CD4-positive, alpha-beta memory T cell (primary cell): ENCODE measurements around the gene ZNF394. TPM values are rescaled to one million over a fixed set of nuclear protein-coding genes. Genes with fewer than 3 reads are reported as not detected.

Source experiments
- CTCF ChIA-PET: fragments of 350-600 bp; sonication (Branson Sonifier 250); formaldehyde crosslinking; loops from one replicate; lab custom pipeline; 2021; ENCODE audit warnings: inconsistent platforms; ENCODE audit not compliant: partially characterized antibody; lab: Charles Lee
- POLR2A ChIA-PET: fragments of 350-600 bp; sonication (Branson Sonifier 250); formaldehyde crosslinking; loops from one replicate; lab custom pipeline; 2021; ENCODE audit not compliant: partially characterized antibody; lab: Charles Lee
- DNase-seq, 5 donors: peaks; one replicate each; pipeline versions ENCODE4 v3.0.0 to v3.0.0-alpha.2; 2020 to 2022; ENCODE audit warnings: mixed read lengths in 1 of 5
- H3K27ac ChIP-seq: one replicate; pipeline ENCODE4 v1.7.0; 2013; ENCODE audit warnings: low read depth, low read length
- H3K27me3 ChIP-seq: 2 replicates; pipeline ENCODE4 v1.7.0; 2013; ENCODE audit warnings: mild to moderate bottlenecking, low read length, moderate library complexity; ENCODE audit not compliant: insufficient read depth
- H3K36me3 ChIP-seq: 2 replicates; pipeline ENCODE4 v1.7.0; 2013; ENCODE audit warnings: mild to moderate bottlenecking, low read length, moderate library complexity; ENCODE audit not compliant: insufficient read depth
- H3K4me1 ChIP-seq: 2 replicates; pipeline ENCODE4 v1.7.0; 2013; ENCODE audit warnings: mild to moderate bottlenecking, low read length, moderate library complexity; ENCODE audit not compliant: insufficient read depth
- H3K4me3 ChIP-seq, 2 donors: one replicate each; pipeline ENCODE4 v1.7.0; 2013; ENCODE audit warnings: low read length in 2 of 2, mild to moderate bottlenecking in 1 of 2
- H3K9me3 ChIP-seq, 2 donors: one replicate each; pipeline ENCODE4 v1.7.0; 2013; ENCODE audit warnings: low read length in 2 of 2, control low read depth in 1 of 2; ENCODE audit not compliant: control insufficient read depth in 1 of 2
- H3K27ac Mint-ChIP-seq, 7 donors: one replicate each; pipeline ENCODE4 v1.8.0; 2020 to 2021; ENCODE audit warnings: mixed read lengths in 7 of 7, mild to moderate bottlenecking in 6 of 7, inconsistent platforms in 3 of 7, moderate library complexity in 3 of 7
- H3K27me3 Mint-ChIP-seq, 2 donors: one replicate each; pipeline ENCODE4 v1.8.0; 2020 to 2021; ENCODE audit warnings: mixed read lengths in 2 of 2
- H3K36me3 Mint-ChIP-seq, 2 donors: one replicate each; pipeline ENCODE4 v1.8.0; 2020 to 2021; ENCODE audit warnings: mixed read lengths in 2 of 2, inconsistent platforms in 1 of 2, mild to moderate bottlenecking in 1 of 2
- H3K4me1 Mint-ChIP-seq, 4 donors: one replicate each; pipeline ENCODE4 v1.8.0; 2020 to 2021; ENCODE audit warnings: mixed read lengths in 4 of 4, mild to moderate bottlenecking in 1 of 4
- H3K4me3 Mint-ChIP-seq, 8 donors: one replicate each; pipeline ENCODE4 v1.8.0; 2020 to 2021; ENCODE audit warnings: mixed read lengths in 8 of 8, mild to moderate bottlenecking in 7 of 8, moderate library complexity in 6 of 8, inconsistent platforms in 3 of 8
- H3K9me3 Mint-ChIP-seq, 8 donors: one replicate each; pipeline ENCODE4 v1.8.0; 2020 to 2021; ENCODE audit warnings: mixed read lengths in 8 of 8, mild to moderate bottlenecking in 5 of 8, inconsistent platforms in 3 of 8, moderate library complexity in 1 of 8
- intact Hi-C: fragments of 100-400 bp; cut with micrococcal nuclease; formaldehyde crosslinking; loops from one replicate; pipeline ENCODE4 v1.15.1; 2023
- polyA plus RNA-seq, 2 donors: library from polyadenylated mRNA; unstranded; fragments of 300-500 nt; fragmentation: Illumina TruSeq; gene quantifications; one replicate each; pipeline ENCODE4 v1.2.3, GENCODE V29; 2021
- total RNA-seq, 2 experiments: library from RNA; stranded (reverse); gene quantifications; one replicate each; pipeline ENCODE4 v1.2.3, GENCODE V29; 2021

ZNF394 gene
- total and polyA plus RNA-seq, 4 experiments from 2014 or later, result 64.5 to 88.6 (median 85.6) TPM

DNA sequence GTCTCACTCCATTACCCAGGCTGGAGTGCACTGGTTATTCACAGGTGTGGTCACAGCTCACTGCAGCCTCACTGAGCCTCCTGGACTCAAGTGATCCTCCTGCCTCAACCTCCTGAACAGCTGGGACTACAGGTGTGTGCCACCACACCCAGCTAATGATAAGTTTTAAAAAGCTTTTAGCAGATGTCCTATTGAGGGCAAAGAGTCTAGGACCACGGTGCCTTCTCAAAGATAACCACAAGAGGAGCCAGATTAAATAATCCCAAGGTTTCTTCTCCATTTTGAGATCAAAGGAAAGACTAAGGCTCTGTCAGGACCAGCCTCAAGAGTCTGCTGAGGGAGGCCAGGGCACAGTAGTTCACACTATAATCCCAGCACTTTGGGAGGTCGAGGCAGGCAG is 38.9 kb downstream of the ZNF394 start:
- Mint-ChIP-seq H3K4me3 (no peak overlapping the region), H3K27me3 (no peaks in the 10 kb centered on the region), H3K4me1 (peaks cover 24 to 59% (median 40%) of the 10 kb centered on the region in 4 donors), H3K36me3 (peaks cover 30 to 59% of the 10 kb centered on the region in 2 donors), H3K9me3 (no peaks in the 10 kb centered on the region), H3K27ac (no peak overlapping the region)
- intact Hi-C loops, result no loop called here
- ChIA-PET CTCF (no interaction called here), POLR2A (no interaction called here)
- Histone ChIP-seq H3K9me3 (no peaks in the 10 kb centered on the region), H3K36me3 (peaks cover 40% of the 10 kb centered on the region), H3K27me3 (no peaks in the 10 kb centered on the region), H3K4me1 (peaks cover 49% of the 10 kb centered on the region), H3K4me3 (no peak overlapping the region), H3K27ac (no peak overlapping the region)
- no peak for DNase-seq

DNA sequence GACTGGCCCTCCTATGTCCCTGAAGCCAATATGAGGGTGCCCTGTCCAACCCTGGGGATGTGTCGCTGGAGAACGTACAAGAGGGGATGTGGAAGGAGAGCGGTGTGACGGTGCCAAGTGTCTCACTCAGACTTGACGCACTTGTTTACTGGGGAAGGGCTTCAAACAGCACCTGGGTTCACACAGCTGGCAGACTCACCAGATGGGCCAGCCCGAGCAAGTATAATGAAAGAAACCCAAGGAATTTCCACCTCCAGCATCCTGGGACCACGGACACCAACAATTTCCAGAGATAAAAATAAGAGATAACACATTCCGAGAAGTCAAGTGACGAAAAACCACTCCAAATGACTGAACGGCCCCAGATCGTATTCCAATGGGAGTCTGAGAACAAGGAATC is 39.4 kb downstream of the ZNF394 start:
- Histone ChIP-seq H3K27me3 (no peaks in the 10 kb centered on the region), H3K4me3 (no peak overlapping the region), H3K27ac (no peak overlapping the region), H3K36me3 (peaks cover 41% of the 10 kb centered on the region), H3K4me1 (peaks cover 47% of the 10 kb centered on the region), H3K9me3 (no peaks in the 10 kb centered on the region)
- Mint-ChIP-seq H3K9me3 (no peaks in the 10 kb centered on the region), H3K27me3 (no peaks in the 10 kb centered on the region), H3K36me3 (peaks cover 30 to 59% of the 10 kb centered on the region in 2 donors), H3K27ac (peak overlapping the region in 3 of 7 donors; percentile 30 to 86 (median 68)), H3K4me3 (peak overlapping the region in 1 of 8 donors; percentile 6), H3K4me1 (peaks cover 21 to 53% (median 36%) of the 10 kb centered on the region in 4 donors)
- ChIA-PET CTCF (no interaction called here), POLR2A (no interaction called here)
- no peak for DNase-seq
- intact Hi-C loops, result no loop called here

DNA sequence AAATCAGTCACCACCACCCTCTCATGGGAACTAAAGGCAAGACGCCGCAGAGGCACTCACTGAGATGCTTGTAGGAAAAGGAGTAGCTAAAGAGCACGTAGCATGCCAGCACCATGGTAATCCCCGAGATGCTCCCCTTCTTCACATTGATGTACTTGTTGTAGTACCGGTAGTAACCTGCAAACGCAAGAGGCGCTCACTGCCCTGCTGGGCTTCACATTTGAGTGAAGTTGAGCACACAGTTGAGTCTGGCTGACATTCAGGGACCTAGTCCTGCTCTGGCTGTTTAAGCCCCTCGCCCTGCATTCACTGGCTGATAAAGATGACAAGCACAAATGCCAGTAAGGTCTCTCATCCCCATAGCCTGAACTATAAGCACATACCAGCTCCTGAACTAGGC is 41.0 kb downstream of the ZNF394 start:
- Histone ChIP-seq H3K4me3 (no peak overlapping the region), H3K4me1 (peaks cover 33% of the 10 kb centered on the region), H3K27ac (no peak overlapping the region), H3K27me3 (no peaks in the 10 kb centered on the region), H3K36me3 (peaks cover 56% of the 10 kb centered on the region), H3K9me3 (no peaks in the 10 kb centered on the region)
- ChIA-PET CTCF (interaction anchor here (0.6 to 1.2 kb wide), 2 partner anchors 50 to 72 kb away, joined by 3 read pairs; no protein-coding TSS in a partner anchor), POLR2A (no interaction called here)
- H3K4me1 Mint-ChIP-seq, result peaks cover 15 to 38% (median 26%) of the 10 kb centered on the region in 4 donors
- no peak overlapping the region for H3K4me3 Mint-ChIP-seq
- no peak for DNase-seq
- no peaks in the 10 kb centered on the region for H3K27me3 Mint-ChIP-seq
- peaks cover 26 to 68% of the 10 kb centered on the region in 2 donors for H3K36me3 Mint-ChIP-seq
- H3K9me3 Mint-ChIP-seq, result no peaks in the 10 kb centered on the region
- intact Hi-C loops, result no loop called here
- peak overlapping the region in 2 of 7 donors; percentile 32 to 35 for H3K27ac Mint-ChIP-seq

DNA sequence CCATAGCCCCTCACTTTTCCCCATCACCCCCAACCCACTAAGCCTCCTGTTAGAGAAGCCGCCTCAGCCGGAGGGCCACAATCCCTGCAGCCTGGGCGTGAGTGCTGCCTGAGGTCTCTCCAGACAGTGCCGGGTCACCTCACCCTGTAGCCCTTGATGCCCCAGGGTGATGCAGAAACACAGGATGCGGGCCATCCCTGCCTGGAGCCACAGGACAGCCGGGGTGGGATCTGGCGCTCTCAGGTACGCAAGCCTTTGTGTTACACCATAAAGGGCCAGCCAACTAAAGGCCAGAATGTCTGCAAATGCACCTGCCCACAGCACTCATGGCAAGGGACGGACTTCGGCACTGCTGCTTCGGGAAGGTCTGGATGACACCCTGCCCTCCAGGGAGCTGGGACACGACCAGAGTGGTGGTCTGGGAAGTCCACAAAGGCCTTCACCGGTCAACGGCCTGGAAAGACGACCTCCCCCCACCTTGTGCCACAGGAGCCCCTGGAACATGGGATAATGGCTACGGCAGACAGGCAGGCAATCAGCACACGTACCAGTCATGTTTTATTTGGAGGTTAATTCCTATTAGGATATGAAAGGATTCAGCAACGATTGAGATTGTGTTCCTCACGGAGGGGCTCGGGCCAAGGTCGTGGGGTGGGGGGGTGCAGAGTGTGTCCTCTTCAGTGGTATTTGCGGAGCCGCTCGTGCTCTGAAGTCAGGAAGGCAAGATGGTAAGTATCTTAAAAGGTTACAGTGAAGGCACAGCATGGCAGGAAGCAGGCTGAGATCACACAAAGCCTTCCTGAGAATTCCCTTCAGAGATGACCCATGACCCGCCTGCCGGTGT is 42.2 kb downstream of the ZNF394 start:
- Mint-ChIP-seq H3K9me3 (no peaks in the 10 kb centered on the region), H3K27me3 (no peaks in the 10 kb centered on the region), H3K27ac (peak overlapping the region in 2 of 7 donors; percentile 11 to 43), H3K36me3 (peaks cover 27 to 70% of the 10 kb centered on the region in 2 donors), H3K4me1 (peaks cover 11 to 30% (median 19%) of the 10 kb centered on the region in 4 donors), H3K4me3 (no peak overlapping the region)
- CTCF ChIA-PET, result no interaction called here
- no peak overlapping the region for H3K27ac ChIP-seq
- H3K4me1 ChIP-seq, result peaks cover 22% of the 10 kb centered on the region
- no peaks in the 10 kb centered on the region for H3K27me3 ChIP-seq
- intact Hi-C loops, result no loop called here
- no peak overlapping the region for H3K4me3 ChIP-seq
- POLR2A ChIA-PET, result no interaction called here
- no peak for DNase-seq
- peaks cover 60% of the 10 kb centered on the region for H3K36me3 ChIP-seq
- no peaks in the 10 kb centered on the region for H3K9me3 ChIP-seq

DNA sequence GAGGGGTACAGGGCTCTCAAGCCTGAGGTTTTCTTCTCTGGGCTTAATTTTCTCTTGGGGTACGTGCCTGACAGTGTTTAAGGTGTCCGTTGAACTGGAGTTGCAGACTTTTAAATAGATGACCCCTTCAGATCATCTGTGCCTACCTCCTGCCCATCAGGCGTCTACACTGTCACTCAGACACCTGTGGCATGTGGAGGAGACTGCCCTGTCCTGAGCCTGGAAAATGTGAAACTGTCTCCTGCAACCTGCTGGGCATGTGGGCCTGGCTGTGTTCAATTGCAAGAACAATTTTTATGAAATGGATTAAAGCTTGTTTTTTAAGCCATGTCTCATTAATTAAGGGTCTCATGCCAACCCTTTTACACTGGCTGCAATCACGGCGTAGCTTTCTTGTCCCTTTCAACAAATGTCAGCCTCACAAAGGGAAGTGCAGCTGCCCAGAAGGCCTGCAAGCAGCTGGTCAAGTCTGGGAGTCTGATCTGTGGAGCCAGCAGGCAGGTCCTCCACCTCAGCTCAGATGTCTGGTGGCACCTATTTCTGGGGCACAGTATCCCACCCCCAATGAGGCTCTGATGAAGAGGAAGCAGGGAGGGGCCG is 42.9 kb downstream of the ZNF394 start:
- peak overlapping the region in 2 of 7 donors; percentile 36 to 38 for H3K27ac Mint-ChIP-seq
- Histone ChIP-seq H3K27me3 (no peaks in the 10 kb centered on the region), H3K9me3 (no peaks in the 10 kb centered on the region), H3K36me3 (peaks cover 55% of the 10 kb centered on the region), H3K4me1 (peaks cover 18% of the 10 kb centered on the region), H3K4me3 (no peak overlapping the region), H3K27ac (no peak overlapping the region)
- peaks cover 10 to 23% (median 17%) of the 10 kb centered on the region in 4 donors for H3K4me1 Mint-ChIP-seq
- H3K36me3 Mint-ChIP-seq, result peaks cover 27 to 68% of the 10 kb centered on the region in 2 donors
- no peaks in the 10 kb centered on the region for H3K9me3 Mint-ChIP-seq
- H3K27me3 Mint-ChIP-seq, result no peaks in the 10 kb centered on the region
- ChIA-PET POLR2A (no interaction called here), CTCF (no interaction called here)
- no peak for DNase-seq
- intact Hi-C loops, result no loop called here
- H3K4me3 Mint-ChIP-seq, result no peak overlapping the region

DNA sequence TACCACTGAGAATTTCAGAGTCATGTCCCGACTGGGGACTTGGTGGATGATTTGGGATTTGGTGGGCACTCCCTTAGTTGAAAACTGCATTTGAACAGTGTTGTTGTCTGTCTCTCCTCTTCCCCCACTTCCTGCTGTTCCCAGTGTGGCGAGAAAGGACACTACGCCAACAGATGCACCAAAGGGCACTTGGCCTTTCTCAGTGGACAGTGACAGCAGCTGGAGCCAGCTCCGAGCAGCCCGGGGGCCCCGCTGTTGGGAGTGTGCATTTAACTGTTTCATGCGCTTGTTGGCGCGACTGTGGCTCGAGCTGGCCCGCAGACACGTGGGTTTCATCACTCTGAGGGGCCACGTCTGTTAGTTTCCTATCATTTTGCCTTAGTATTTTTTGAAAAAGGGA is 43.8 kb downstream of the ZNF394 start:
- no peaks in the 10 kb centered on the region for H3K27me3 Mint-ChIP-seq

DNA sequence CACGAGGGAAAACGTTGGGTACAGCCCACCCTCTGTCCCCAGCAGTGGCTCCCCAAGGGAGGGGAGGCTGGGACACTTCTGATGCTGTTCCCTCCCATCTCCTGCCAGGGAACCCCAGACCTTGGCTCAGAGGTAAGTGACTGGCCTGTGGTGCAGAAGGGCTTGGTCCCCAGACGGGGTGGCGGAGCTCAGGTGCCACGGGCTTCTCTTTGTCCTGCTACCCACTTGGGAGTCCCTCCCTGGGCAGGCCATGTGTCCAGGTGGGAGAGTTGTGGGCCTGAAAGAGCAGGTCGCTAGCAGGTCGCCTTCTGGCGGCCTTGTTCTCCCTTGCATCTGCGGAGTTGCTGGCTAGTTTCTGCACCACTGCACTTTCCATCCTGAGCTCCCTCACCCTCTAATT is 44.2 kb downstream of the ZNF394 start:
- CTCF ChIA-PET, result no interaction called here
- no peaks in the 10 kb centered on the region for H3K9me3 Mint-ChIP-seq
- H3K4me3 Mint-ChIP-seq, result no peak overlapping the region
- no peak overlapping the region for H3K4me3 ChIP-seq
- peaks cover 30 to 71% of the 10 kb centered on the region in 2 donors for H3K36me3 Mint-ChIP-seq
- no peaks in the 10 kb centered on the region for H3K9me3 ChIP-seq
- POLR2A ChIA-PET, result interaction anchor here (0.6 kb wide), 1 partner anchor 28 kb away, joined by 3 read pairs; no protein-coding TSS in a partner anchor
- no peak overlapping the region for H3K27ac ChIP-seq
- no peak overlapping the region for H3K27ac Mint-ChIP-seq
- H3K27me3 ChIP-seq, result no peaks in the 10 kb centered on the region
- H3K36me3 ChIP-seq, result peaks cover 58% of the 10 kb centered on the region
- intact Hi-C loops, result no loop called here
- DNase-seq, result no peak
- H3K27me3 Mint-ChIP-seq, result no peaks in the 10 kb centered on the region
- peaks cover 9% of the 10 kb centered on the region for H3K4me1 ChIP-seq
- H3K4me1 Mint-ChIP-seq, result peaks cover 10 to 20% (median 13%) of the 10 kb centered on the region in 4 donors

More for the DNA sequence above, 43.8 kb downstream of the ZNF394 start:
- H3K4me3 Mint-ChIP-seq, result no peak overlapping the region
- H3K9me3 Mint-ChIP-seq, result no peaks in the 10 kb centered on the region
- Histone ChIP-seq H3K36me3 (peaks cover 55% of the 10 kb centered on the region), H3K4me1 (peaks cover 13% of the 10 kb centered on the region), H3K27ac (no peak overlapping the region), H3K27me3 (no peaks in the 10 kb centered on the region), H3K4me3 (no peak overlapping the region), H3K9me3 (no peaks in the 10 kb centered on the region)
- H3K27ac Mint-ChIP-seq, result peak overlapping the region in 1 of 7 donors; percentile 38
- peaks cover 27 to 68% of the 10 kb centered on the region in 2 donors for H3K36me3 Mint-ChIP-seq
- ChIA-PET POLR2A (interaction anchor here (0.6 kb wide), 1 partner anchor 28 kb away, joined by 3 read pairs; no protein-coding TSS in a partner anchor), CTCF (no interaction called here)
- DNase-seq, result no peak
- peaks cover 10 to 21% (median 15%) of the 10 kb centered on the region in 4 donors for H3K4me1 Mint-ChIP-seq
- intact Hi-C loops, result no loop called here
